Smooth muscle cell (in vitro differentiated cells): ENCODE measurements around the gene OSBPL1A. TPM values are rescaled to one million over a fixed set of nuclear protein-coding genes. Genes with fewer than 3 reads are reported as not detected.
A peak's percentile ranks its signal among the peaks of the same experiment; 100 is the strongest.

Experiments
- DNase-seq: peaks from one replicate; lab custom pipeline; 2025; ENCODE audit not compliant: unreplicated experiment; lab: John Stamatoyannopoulos, UW
- H2AFZ ChIP-seq: fragments of 200-600 bp; sonication (generic); 2 replicates; pipeline ENCODE4 v1.6.0; 2016; ENCODE audit warnings: antibody characterized with exemption, low read depth, mild to moderate bottlenecking
- H3F3A ChIP-seq: fragments of 200-600 bp; sonication (generic); 2 replicates; pipeline ENCODE4 v1.6.0; 2017; ENCODE audit warnings: antibody characterized with exemption, low read depth
- H3K27ac ChIP-seq: fragments of 200-600 bp; sonication (generic); 2 replicates; pipeline ENCODE4 v1.5.1; 2016; ENCODE audit warnings: low read depth, mild to moderate bottlenecking
- H3K27me3 ChIP-seq: fragments of 200-600 bp; sonication (generic); 2 replicates; pipeline ENCODE4 v1.6.1; 2016; ENCODE audit warnings: low read depth, mild to moderate bottlenecking
- H3K36me3 ChIP-seq: fragments of 200-600 bp; sonication (generic); 2 replicates; pipeline ENCODE4 v1.5.1; 2016; ENCODE audit warnings: low read depth
- H3K4me1 ChIP-seq: fragments of 200-600 bp; sonication (generic); 2 replicates; pipeline ENCODE4 v1.5.1; 2016; ENCODE audit warnings: low read depth
- H3K4me2 ChIP-seq: fragments of 200-600 bp; sonication (generic); 2 replicates; pipeline ENCODE4 v1.6.0; 2016; ENCODE audit warnings: mild to moderate bottlenecking
- H3K4me3 ChIP-seq: fragments of 200-600 bp; sonication (generic); 2 replicates; pipeline ENCODE4 v1.5.1; 2016; ENCODE audit warnings: mild to moderate bottlenecking
- H3K79me2 ChIP-seq: fragments of 200-600 bp; sonication (generic); 2 replicates; pipeline ENCODE4 v1.6.0; 2016; ENCODE audit warnings: low read depth, mild to moderate bottlenecking
- H3K9ac ChIP-seq: fragments of 200-600 bp; sonication (generic); 2 replicates; pipeline ENCODE4 v1.6.0; 2016; ENCODE audit warnings: low read depth
- H3K9me3 ChIP-seq: fragments of 200-600 bp; sonication (generic); replicated peaks from 2 replicates; pipeline ENCODE4 v1.5.1; 2016; ENCODE audit warnings: low read depth
- H4K20me1 ChIP-seq: fragments of 200-600 bp; sonication (generic); 2 replicates; pipeline ENCODE4 v1.6.0; 2016; ENCODE audit warnings: low read depth
- CTCF ChIP-seq: fragments of 200-600 bp; sonication (generic); IDR thresholded peaks from 2 replicates; pipeline ENCODE4 v1.5.1; 2017; ENCODE audit warnings: borderline replicate concordance, mild to moderate bottlenecking, antibody characterized with exemption; ENCODE audit not compliant: insufficient read depth, poor library complexity, severe bottlenecking
- WGBS: methylation state at CpG from one replicate; pipeline ENCODE4 v1.1.7; 2016; ENCODE audit warnings: low lambda C conversion rate; 5-methylcytosine and 5-hydroxymethylcytosine counted together
- polyA plus RNA-seq: library from polyadenylated mRNA; unstranded; fragments of >200 nt; fragmentation: Nextera tagmentation; extraction: Ambion mirVana; gene quantifications from 2 replicates; pipeline ENCODE4 v1.2.1, GENCODE V29; 2016
- total RNA-seq: library from RNA; depleted of rRNA; stranded (reverse); fragments of >200 nt; gene quantifications from 2 replicates; pipeline ENCODE4 v1.2.3, GENCODE V29; 2014

Gene OSBPL1A
- total and polyA plus RNA-seq, 2 experiments from 2014 or later: 15.3 to 23.4 TPM

GRCh38 chr18:24404591-24404990 lies 7.0 kb upstream of the OSBPL1A start:
- peaks cover 20% of the 10 kb centered on the region for H3K4me1 ChIP-seq
- peaks cover 18% of the 10 kb centered on the region for H3F3A ChIP-seq
- H3K9ac ChIP-seq: no peak overlapping the region
- TF ChIP-seq CTCF: no peak
- H2AFZ ChIP-seq: no peak overlapping the region
- H3K36me3 ChIP-seq: no peaks in the 10 kb centered on the region
- H3K9me3 ChIP-seq: no peaks in the 10 kb centered on the region
- H3K27ac ChIP-seq: no peak overlapping the region
- H3K4me3 ChIP-seq: no peak overlapping the region
- H3K79me2 ChIP-seq: no peaks in the 10 kb centered on the region
- no peak overlapping the region for H3K4me2 ChIP-seq
- 93% methylated on average over 3 of the region's 3 CpGs for WGBS
- DNase-seq: no peak
- H4K20me1 ChIP-seq: no peaks in the 10 kb centered on the region
- no peaks in the 10 kb centered on the region for H3K27me3 ChIP-seq

GRCh38 chr18:24403076-24403475 lies 5.5 kb upstream of the OSBPL1A start:
- no peaks in the 10 kb centered on the region for H3K27me3 ChIP-seq
- peaks cover 33% of the 10 kb centered on the region for H3K4me1 ChIP-seq
- no peak overlapping the region for H3K27ac ChIP-seq
- WGBS: 56% methylated on average over 5 of the region's 5 CpGs
- peaks cover 29% of the 10 kb centered on the region for H3F3A ChIP-seq
- no peak overlapping the region for H3K9ac ChIP-seq
- H2AFZ ChIP-seq: no peak overlapping the region
- no peaks in the 10 kb centered on the region for H3K79me2 ChIP-seq
- H3K4me3 ChIP-seq: no peak overlapping the region
- no peaks in the 10 kb centered on the region for H3K36me3 ChIP-seq
- no peaks in the 10 kb centered on the region for H3K9me3 ChIP-seq
- TF ChIP-seq CTCF: no peak
- H3K4me2 ChIP-seq: no peak overlapping the region
- no peak for DNase-seq
- H4K20me1 ChIP-seq: no peaks in the 10 kb centered on the region

- no peak for TF ChIP-seq CTCF
- no peak overlapping the region for H3K4me2 ChIP-seq
These were observed 4.7 kb upstream of the OSBPL1A start for GRCh38 chr18:24402209-24402785.

GRCh38 chr18:24400587-24400986 lies 3.0 kb upstream of the OSBPL1A start:
- Histone ChIP-seq H3K36me3 (no peaks in the 10 kb centered on the region), H3F3A (peaks cover 31% of the 10 kb centered on the region), H3K4me2 (peak overlapping the region; percentile 85), H3K9me3 (no peaks in the 10 kb centered on the region), H3K4me1 (peaks cover 42% of the 10 kb centered on the region), H4K20me1 (no peaks in the 10 kb centered on the region), H3K9ac (no peak overlapping the region), H3K27me3 (no peaks in the 10 kb centered on the region), H3K27ac (peak overlapping the region; percentile 87), H3K4me3 (no peak overlapping the region), H2AFZ (no peak overlapping the region), H3K79me2 (no peaks in the 10 kb centered on the region)
- TF ChIP-seq CTCF: no peak
- 4% methylated on average over 2 of the region's 2 CpGs for WGBS
- DNase-seq: no peak

More at GRCh38 chr18:24402209-24402785, 4.7 kb upstream of the OSBPL1A start:
- H3K9me3 ChIP-seq: no peaks in the 10 kb centered on the region
- no peaks in the 10 kb centered on the region for H4K20me1 ChIP-seq
- H2AFZ ChIP-seq: no peak overlapping the region
- H3K27me3 ChIP-seq: no peaks in the 10 kb centered on the region
- DNase-seq: no peak
- H3K27ac ChIP-seq: no peak overlapping the region
- H3K4me3 ChIP-seq: no peak overlapping the region
- peaks cover 33% of the 10 kb centered on the region for H3K4me1 ChIP-seq
- H3K9ac ChIP-seq: no peak overlapping the region
- H3K36me3 ChIP-seq: no peaks in the 10 kb centered on the region
- H3K79me2 ChIP-seq: no peaks in the 10 kb centered on the region
- 82% methylated on average over 6 of the region's 6 CpGs for WGBS
- H3F3A ChIP-seq: peaks cover 31% of the 10 kb centered on the region
